Measurements from ENCODE around the gene GAS2L1.

The GAS2L1 gene

GRCh38 chr22:29328566-29329500 lies 22.4 kb downstream of the GAS2L1 start:
- DNase-seq, result no peak

- no peak for DNase-seq
These were observed 23.1 kb downstream of the GAS2L1 start for GRCh38 chr22:29329581-29329980.

GRCh38 chr22:29330291-29330690 lies 23.8 kb downstream of the GAS2L1 start:
- no peak for DNase-seq

- DNase-seq, result no peak
These were observed 24.3 kb downstream of the GAS2L1 start for GRCh38 chr22:29330753-29331152.

- DNase-seq, result no peak
These were observed 24.8 kb downstream of the GAS2L1 start for GRCh38 chr22:29331213-29331612.

GRCh38 chr22:29331658-29332300 lies 25.3 kb downstream of the GAS2L1 start:
- DNase-seq, result no peak

GRCh38 chr22:29332886-29333496 lies 26.5 kb downstream of the GAS2L1 start:
- no peak for DNase-seq

GRCh38 chr22:29334148-29334547 lies 27.7 kb downstream of the GAS2L1 start:
- no peak for DNase-seq

- DNase-seq, result no peak
These were observed 28.4 kb downstream of the GAS2L1 start for GRCh38 chr22:29334696-29335344.

GRCh38 chr22:29335656-29336055 lies 29.2 kb downstream of the GAS2L1 start:
- no peak for DNase-seq

- no peak for DNase-seq
These were observed 30.5 kb downstream of the GAS2L1 start for GRCh38 chr22:29336751-29337490.

GRCh38 chr22:29337631-29338284 lies 31.3 kb downstream of the GAS2L1 start:
- DNase-seq, result no peak

- DNase-seq, result no peak
These were observed 31.9 kb downstream of the GAS2L1 start for GRCh38 chr22:29338398-29338797.

- DNase-seq, result no peak
These were observed 33.2 kb downstream of the GAS2L1 start for GRCh38 chr22:29339381-29340235.

GRCh38 chr22:29340566-29340965 lies 34.1 kb downstream of the GAS2L1 start:
- no peak for DNase-seq

GRCh38 chr22:29341056-29341848 lies 34.8 kb downstream of the GAS2L1 start:
- no peak for DNase-seq

- DNase-seq, result no peak
These were observed 35.3 kb downstream of the GAS2L1 start for GRCh38 chr22:29341849-29342127.

GRCh38 chr22:29342177-29342576 lies 35.7 kb downstream of the GAS2L1 start:
- DNase-seq, result no peak

GRCh38 chr22:29342577-29343312 lies 36.3 kb downstream of the GAS2L1 start:
- no peak for DNase-seq

Data from stimulated activated CD4-positive, alpha-beta T cell treated with anti-CD3 and anti-CD28 coated beads, Interleukin-4, amount 100 ng/mL, for 24 hours (primary cell).